HCT116 (cell line): ENCODE results near the gene HIP1. TPM values are rescaled to one million over a fixed set of nuclear protein-coding genes. Genes with fewer than 3 reads are reported as not detected.
"Not testable (repeated sequence)": the region's sequence is repeated elsewhere in the genome, so short reads cannot be mapped to it uniquely, and the experiment has no call there.

Source experiments
- ATAC-seq: fragments of 200-7000 bp; cut with Tn5 transposase; 2 replicates; pipeline ENCODE4 v1.9.1; 2020; ENCODE audit warnings: mild to moderate bottlenecking, moderate library complexity
- BruUV-seq: library from RNA; stranded (reverse); fragments of 400-500 nt; replicated peaks from 2 replicates; lab custom pipeline; 2021; lab: Mats Ljungman, UMichigan
- CTCF ChIA-PET: fragments of 300-600 bp; sonication (Branson Sonifier 250); formaldehyde crosslinking; loops from one replicate; lab custom pipeline; 2021; ENCODE audit warnings: antibody characterized with exemption; lab: Charles Lee
- POLR2A ChIA-PET: fragments of 300-600, 350-600 bp; sonication (Branson Sonifier 250); formaldehyde crosslinking; loops from one replicate; lab custom pipeline; 2021; ENCODE audit warnings: antibody characterized with exemption; lab: Charles Lee
- RAD21 ChIA-PET, 2 experiments: fragments of 300-600 bp; sonication (Branson Sonifier 250); formaldehyde crosslinking; loops; one replicate each; lab custom pipeline; 2023; ENCODE audit warnings: low total read pairs in 2 of 2; ENCODE audit not compliant: uncharacterized antibody in 2 of 2, unreplicated experiment in 2 of 2, low non-redundant PET in 1 of 2; lab: Charles Lee
- DNase-seq: peaks from one replicate; pipeline ENCODE4 v3.0.0-alpha.2; 2010; ENCODE audit warnings: low read depth, low spot score
- H2AFZ ChIP-seq: fragments of 200-600 bp; shearing (Covaris generic), sonication (generic); 2 replicates; pipeline ENCODE4 v1.6.1; 2017; ENCODE audit warnings: low read depth, mixed run types, mixed read lengths, antibody characterized with exemption, low read length; ENCODE audit not compliant: poor library complexity, severe bottlenecking
- H3K27ac ChIP-seq: 2 replicates; pipeline ENCODE4 v1.5.1; 2012; ENCODE audit warnings: low read depth, low read length
- H3K27me3 ChIP-seq: fragments of 200-600 bp; sonication (generic); 2 replicates; pipeline ENCODE4 v1.6.1; 2016; ENCODE audit warnings: mixed run types, low read length, mixed read lengths; ENCODE audit not compliant: insufficient read depth
- H3K36me3 ChIP-seq, 2 experiments: fragments of 200-500 bp in 1 of 2; fragments of 200-600 bp in 1 of 2; sonication (Bioruptor generic) in 1 of 2; sonication (generic) in 1 of 2; 2 replicates each; pipeline versions ENCODE4 v1.5.1 to v1.6.1; 2014 to 2016; ENCODE audit warnings: low read length in 2 of 2, inconsistent platforms in 1 of 2, mixed read lengths in 1 of 2, mixed run types in 1 of 2; ENCODE audit not compliant: insufficient read depth in 2 of 2, control insufficient read depth in 1 of 2
- H3K4me1 ChIP-seq, 2 experiments: fragments of 200-600 bp in 1 of 2; sonication (generic) in 1 of 2; 2 replicates each; pipeline versions ENCODE4 v1.5.1 to v1.6.1; 2012 to 2017; ENCODE audit warnings: low read length in 2 of 2, inconsistent platforms in 1 of 2, mild to moderate bottlenecking in 1 of 2, mixed read lengths in 1 of 2, mixed run types in 1 of 2, moderate library complexity in 1 of 2; ENCODE audit not compliant: insufficient read depth in 2 of 2, control insufficient read depth in 1 of 2
- H3K4me2 ChIP-seq: fragments of 200-600 bp; sonication (generic); 2 replicates; pipeline ENCODE4 v1.6.1; 2017; ENCODE audit warnings: mixed run types, low read length, mixed read lengths
- H3K4me3 ChIP-seq, 2 experiments: fragments of 200-600 bp in 1 of 2; sonication (generic) in 1 of 2; replicated peaks in 1 of 2; 2 replicates each; pipeline ENCODE4 v1.5.1; 2011 to 2016; ENCODE audit warnings: low read length in 2 of 2, control low read depth in 1 of 2, low read depth in 1 of 2, mild to moderate bottlenecking in 1 of 2, mixed read lengths in 1 of 2, mixed run types in 1 of 2
- H3K79me2 ChIP-seq: fragments of 200-600 bp; sonication (generic); 2 replicates; pipeline ENCODE4 v1.6.1; 2017; ENCODE audit warnings: mild to moderate bottlenecking, mixed run types, low read length, moderate library complexity, mixed read lengths; ENCODE audit not compliant: insufficient read depth
- H3K9ac ChIP-seq: fragments of 200-600 bp; sonication (generic); 2 replicates; pipeline ENCODE4 v1.6.1; 2016; ENCODE audit warnings: low read length, mixed read lengths
- H3K9me2 ChIP-seq: fragments of 200-600 bp; sonication (generic), shearing (Covaris generic); 2 replicates; pipeline ENCODE4 v1.6.1; 2017; ENCODE audit warnings: mixed run types, mild to moderate bottlenecking, moderate library complexity; ENCODE audit not compliant: insufficient read depth
- H3K9me3 ChIP-seq, 2 experiments: fragments of 200-500 bp in 1 of 2; fragments of 200-600 bp in 1 of 2; sonication (Bioruptor generic) in 1 of 2; sonication (generic) in 1 of 2; 2 replicates each; pipeline ENCODE4 v1.6.1; 2014 to 2017; ENCODE audit warnings: low read length in 2 of 2, mixed read lengths in 2 of 2, inconsistent platforms in 1 of 2, low read depth in 1 of 2, mild to moderate bottlenecking in 1 of 2, mixed run types in 1 of 2, moderate library complexity in 1 of 2; ENCODE audit not compliant: control insufficient read depth in 1 of 2, insufficient read depth in 1 of 2
- H4K20me1 ChIP-seq: fragments of 200-600 bp; sonication (generic), shearing (Covaris generic); 2 replicates; pipeline ENCODE4 v1.6.1; 2017; ENCODE audit warnings: mixed run types, mild to moderate bottlenecking, moderate library complexity; ENCODE audit not compliant: insufficient read depth
- MAX ChIP-seq: IDR thresholded peaks from 2 replicates; pipeline ENCODE4 v1.6.1; 2012
- POLR2A ChIP-seq: IDR thresholded peaks from 2 replicates; pipeline ENCODE4 v1.7.0; 2011; ENCODE audit warnings: borderline replicate concordance; ENCODE audit not compliant: insufficient read depth, insufficient read length; ENCODE audit errors: extremely low read depth
- POLR2AphosphoS5 ChIP-seq: IDR thresholded peaks from 2 replicates; pipeline ENCODE4 v1.6.1; 2011; ENCODE audit warnings: mild to moderate bottlenecking, low read depth, low read length, moderate library complexity
- SIN3A ChIP-seq: IDR thresholded peaks from 2 replicates; pipeline ENCODE4 v1.6.1; 2012; ENCODE audit warnings: low read depth
- SP1 ChIP-seq: IDR thresholded peaks from 2 replicates; pipeline ENCODE4 v1.6.1; 2012; ENCODE audit warnings: low read depth
- ZFX ChIP-seq: fragments of 450-650 bp; IDR thresholded peaks from 2 replicates; pipeline ENCODE4 v1.6.1; 2017
- intact Hi-C: fragments of 100-400 bp; cut with micrococcal nuclease; formaldehyde crosslinking; loops from 2 replicates; pipeline ENCODE4 v1.10.0; 2022
- total RNA-seq: library from RNA; stranded (reverse); gene quantifications from one replicate; pipeline ENCODE4 v1.2.1, GENCODE V29; 2021; ENCODE audit not compliant: unreplicated experiment
- TF ChIP-seq, protein P1 (sequence below), 3 experiments: fragments of 200-600 bp in 1 of 3; sonication (generic) in 1 of 3; IDR thresholded peaks in 2 of 3; conservative IDR thresholded peaks in 1 of 3; 2 replicates each; pipeline ENCODE4 v1.5.1; 2012 to 2017; ENCODE audit warnings: low read depth in 2 of 3, low read length in 2 of 3, antibody characterized with exemption in 1 of 3, borderline replicate concordance in 1 of 3, control low read depth in 1 of 3, mild to moderate bottlenecking in 1 of 3, mixed read lengths in 1 of 3, mixed run types in 1 of 3, moderate library complexity in 1 of 3; ENCODE audit not compliant: insufficient read depth in 1 of 3

Gene HIP1
- total RNA-seq, 1 experiment from 2014 or later, result 22.1 TPM

GRCh38 chr7:75686551-75686950 lies 52.2 kb downstream of the HIP1 start:
- CTCF ChIA-PET, result no interaction called here
- DNase-seq (no peak), ATAC-seq (no peak)
- RAD21 ChIA-PET, result interaction anchor here in 1 of 2 experiments (0.7 kb wide), 1 partner anchor 10 kb away, joined by 4 read pairs; no protein-coding TSS in a partner anchor
- no peak overlapping the region for H3K4me3 ChIP-seq
- no TSS peak for BruUV-seq
- no peak overlapping the region for H2AFZ ChIP-seq
- H3K4me2 ChIP-seq, result no peak overlapping the region
- no peak overlapping the region for H3K9ac ChIP-seq
- peaks cover 4 to 27% of the 10 kb centered on the region in 2 experiments; a peak in 3 of 4 replicates for H3K4me1 ChIP-seq
- intact Hi-C loops, result no loop called here
- POLR2A ChIA-PET, result no interaction called here
- H3K27ac ChIP-seq, result no peak overlapping the region
- TF ChIP-seq SIN3A, result no peak
- TF ChIP-seq, protein P1, sequence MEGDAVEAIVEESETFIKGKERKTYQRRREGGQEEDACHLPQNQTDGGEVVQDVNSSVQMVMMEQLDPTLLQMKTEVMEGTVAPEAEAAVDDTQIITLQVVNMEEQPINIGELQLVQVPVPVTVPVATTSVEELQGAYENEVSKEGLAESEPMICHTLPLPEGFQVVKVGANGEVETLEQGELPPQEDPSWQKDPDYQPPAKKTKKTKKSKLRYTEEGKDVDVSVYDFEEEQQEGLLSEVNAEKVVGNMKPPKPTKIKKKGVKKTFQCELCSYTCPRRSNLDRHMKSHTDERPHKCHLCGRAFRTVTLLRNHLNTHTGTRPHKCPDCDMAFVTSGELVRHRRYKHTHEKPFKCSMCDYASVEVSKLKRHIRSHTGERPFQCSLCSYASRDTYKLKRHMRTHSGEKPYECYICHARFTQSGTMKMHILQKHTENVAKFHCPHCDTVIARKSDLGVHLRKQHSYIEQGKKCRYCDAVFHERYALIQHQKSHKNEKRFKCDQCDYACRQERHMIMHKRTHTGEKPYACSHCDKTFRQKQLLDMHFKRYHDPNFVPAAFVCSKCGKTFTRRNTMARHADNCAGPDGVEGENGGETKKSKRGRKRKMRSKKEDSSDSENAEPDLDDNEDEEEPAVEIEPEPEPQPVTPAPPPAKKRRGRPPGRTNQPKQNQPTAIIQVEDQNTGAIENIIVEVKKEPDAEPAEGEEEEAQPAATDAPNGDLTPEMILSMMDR (IDR thresholded peaks at IDR 0.05 in 2 of 3, conservative IDR thresholded peaks at IDR 0.05 in 1 of 3; ENCODE audit: borderline replicate concordance in 1 of 3, insufficient read depth in 1 of 3, low read depth in 2 of 3, low read length in 2 of 3), result no peak
- TF ChIP-seq POLR2A, result no peak
- no peak for TF ChIP-seq SP1
- TF ChIP-seq ZFX, result no peak
- no peak for TF ChIP-seq MAX
- TF ChIP-seq POLR2AphosphoS5, result no peak
- no peaks in the 10 kb centered on the region for H3K9me3 ChIP-seq
- H4K20me1 ChIP-seq, result no peaks in the 10 kb centered on the region
- no peaks in the 10 kb centered on the region for H3K36me3 ChIP-seq
- H3K27me3 ChIP-seq, result no peaks in the 10 kb centered on the region
- no peaks in the 10 kb centered on the region for H3K79me2 ChIP-seq
- no peaks in the 10 kb centered on the region for H3K9me2 ChIP-seq

- POLR2A ChIA-PET, result interaction anchor here (0.7 kb wide), 1 partner anchor 188 kb away, joined by 3 read pairs; no protein-coding TSS in a partner anchor
These were observed 56.7 kb downstream of the HIP1 start for GRCh38 chr7:75682052-75682451.

More at GRCh38 chr7:75682052-75682451, 56.7 kb downstream of the HIP1 start:
- DNase-seq, H3K9me3 ChIP-seq, H3K9ac ChIP-seq, H3K4me3 ChIP-seq, H4K20me1 ChIP-seq, H3K79me2 ChIP-seq, CTCF ChIA-PET, H3K27ac ChIP-seq, H3K36me3 ChIP-seq, BruUV-seq, H2AFZ ChIP-seq, RAD21 ChIA-PET, H3K9me2 ChIP-seq, intact Hi-C loops, ATAC-seq, H3K27me3 ChIP-seq: not testable (repeated sequence)
- H3K4me2 ChIP-seq, result peak overlapping the region; percentile 37; the same call in 1 of the 2 replicates
- peaks cover 4 to 27% of the 10 kb centered on the region in 2 experiments; a peak in 3 of 4 replicates for H3K4me1 ChIP-seq
